ENCODE results near the gene TTPAL.

The TTPAL gene

GRCh38 chr20:44501448-44501847, 25.8 kb downstream of the TTPAL start:
- TF ChIP-seq CTCF (IDR thresholded peaks at IDR 0.05; ENCODE audit: extremely low read depth, missing control alignments) = no peak
- no peak for DNase-seq (ENCODE audit: low spot score)

- no peak for TF ChIP-seq CTCF (IDR thresholded peaks at IDR 0.05; ENCODE audit: extremely low read depth, missing control alignments)
- no peak for DNase-seq (ENCODE audit: low spot score)
These were observed 27.3 kb downstream of the TTPAL start for GRCh38 chr20:44502968-44503367.

- no peak for DNase-seq (ENCODE audit: low spot score)
- no peak for TF ChIP-seq CTCF (IDR thresholded peaks at IDR 0.05; ENCODE audit: extremely low read depth, missing control alignments)
These were observed 29.0 kb downstream of the TTPAL start for GRCh38 chr20:44504402-44505307.

GRCh38 chr20:44509762-44510161, 34.1 kb downstream of the TTPAL start:
- no peak for TF ChIP-seq CTCF (IDR thresholded peaks at IDR 0.05; ENCODE audit: extremely low read depth, missing control alignments)
- no peak for DNase-seq (ENCODE audit: low spot score)

- DNase-seq (ENCODE audit: low spot score) = no peak
- TF ChIP-seq CTCF (IDR thresholded peaks at IDR 0.05; ENCODE audit: extremely low read depth, missing control alignments) = no peak
These were observed 38.2 kb downstream of the TTPAL start for GRCh38 chr20:44513871-44514270.

GRCh38 chr20:44516491-44516890, 40.8 kb downstream of the TTPAL start:
- DNase-seq (ENCODE audit: low spot score) = no peak
- TF ChIP-seq CTCF (IDR thresholded peaks at IDR 0.05; ENCODE audit: extremely low read depth, missing control alignments) = no peak

- DNase-seq (ENCODE audit: low spot score) = no peak
- TF ChIP-seq CTCF (IDR thresholded peaks at IDR 0.05; ENCODE audit: extremely low read depth, missing control alignments) = no peak
These were observed 41.8 kb downstream of the TTPAL start for GRCh38 chr20:44517454-44517853.
